Small intestine (tissue), 7 donors: ENCODE measurements around the gene SOX6. TPM values are rescaled to one million over a fixed set of nuclear protein-coding genes. Genes with fewer than 3 reads are reported as not detected.

ENCODE experiments used
- DNase-seq, 2 donors: peaks; one replicate each; pipeline versions ENCODE4 v3.0.0 to v3.0.0-alpha.2; 2013
- FAIRE-seq: peaks from 2 replicates; lab custom pipeline; 2012; peaks lifted over from hg19 to GRCh38; lab: Jason Lieb, UNC
- H3K27ac ChIP-seq, 3 donors: one replicate each; pipeline ENCODE4 v1.5.1; 2013; ENCODE audit warnings: low read length in 2 of 3, mild to moderate bottlenecking in 2 of 3, control low read depth in 1 of 3, inconsistent platforms in 1 of 3, low read depth in 1 of 3, moderate library complexity in 1 of 3
- H3K27me3 ChIP-seq, 3 donors: one replicate each; pipeline ENCODE4 v1.6.1; 2013; ENCODE audit warnings: low read length in 3 of 3, inconsistent platforms in 1 of 3; ENCODE audit not compliant: control insufficient read depth in 3 of 3, insufficient read depth in 3 of 3
- H3K36me3 ChIP-seq, 3 donors: one replicate each; pipeline ENCODE4 v1.6.1; 2013; ENCODE audit warnings: low read length in 3 of 3, inconsistent platforms in 1 of 3, low read depth in 1 of 3, mild to moderate bottlenecking in 1 of 3, moderate library complexity in 1 of 3; ENCODE audit not compliant: control insufficient read depth in 3 of 3, insufficient read depth in 2 of 3
- H3K4me1 ChIP-seq, 3 donors: one replicate each; pipeline ENCODE4 v1.6.1; 2013; ENCODE audit warnings: low read length in 2 of 3, inconsistent platforms in 1 of 3, low read depth in 1 of 3, mild to moderate bottlenecking in 1 of 3, moderate library complexity in 1 of 3; ENCODE audit not compliant: control insufficient read depth in 3 of 3, insufficient read depth in 2 of 3
- H3K4me3 ChIP-seq, 3 donors: one replicate each; pipeline ENCODE4 v1.5.1; 2013; ENCODE audit warnings: low read length in 3 of 3, control low read depth in 1 of 3, inconsistent platforms in 1 of 3, low read depth in 1 of 3, mild to moderate bottlenecking in 1 of 3, moderate library complexity in 1 of 3
- H3K9me3 ChIP-seq, 2 donors: one replicate each; pipeline ENCODE4 v1.6.1; 2013; ENCODE audit warnings: low read depth in 1 of 2, low read length in 1 of 2; ENCODE audit not compliant: control insufficient read depth in 2 of 2, insufficient read depth in 1 of 2
- WGBS, 3 donors: extraction: QIAGEN DNeasy Blood & Tissue Kit; methylation state at CpG; one replicate each; pipeline ENCODE4 v1.1.7; 2013; 5-methylcytosine and 5-hydroxymethylcytosine counted together
- polyA plus RNA-seq, 4 donors: library from polyadenylated mRNA; stranded (reverse) in 3 of 4; unstranded in 1 of 4; fragments of 200-250 nt in 3 of 4; fragments of 120-200 nt in 1 of 4; gene quantifications; one replicate each; pipeline versions ENCODE4 v1.2.1 to v1.2.3, GENCODE V29; 2013
- donor health status: healthy with polysubstance abuse.
- donor health status: control.
- donor health status: control.
- donor health status: Bipolar disorder and iron deficiency.
- donor health status: healthy.

Gene SOX6
- polyA plus RNA-seq, 4 donors: 4.6 to 52.4 (median 7.7) TPM

- WGBS, 3 donors: 53 to 84% (median 75%) methylated on average over 7 of the region's 7 CpGs
- Histone ChIP-seq H3K4me3 (no peak overlapping the region), H3K4me1 (no peaks in the 10 kb centered on the region), H3K27me3 (no peaks in the 10 kb centered on the region), H3K36me3 (no peaks in the 10 kb centered on the region), H3K9me3 (no peaks in the 10 kb centered on the region), H3K27ac (no peak overlapping the region)
- FAIRE-seq (no peak), DNase-seq (no peak)
Measured at GRCh38 chr11:16239141-16240105, 116.9 kb downstream of the SOX6 start.

GRCh38 chr11:16226245-16226644 is 130.1 kb downstream of the SOX6 start:
- no peaks in the 10 kb centered on the region for H3K27me3 ChIP-seq
- no peaks in the 10 kb centered on the region for H3K9me3 ChIP-seq
- H3K4me3 ChIP-seq: no peak overlapping the region
- 41 to 58% (median 41%) methylated on average over 3 of the region's 3 CpGs for WGBS, 3 donors
- H3K27ac ChIP-seq: no peak overlapping the region
- H3K4me1 ChIP-seq: no peaks in the 10 kb centered on the region
- DNase-seq (peak; percentile 78 to 83), FAIRE-seq (no peak)
- peaks cover 0 to 3% (median 0%) of the 10 kb centered on the region in 3 donors for H3K36me3 ChIP-seq

- DNase-seq: no peak
- no peaks in the 10 kb centered on the region for H3K4me1 ChIP-seq
- peaks cover 0 to 3% (median 0%) of the 10 kb centered on the region in 3 donors for H3K36me3 ChIP-seq
- H3K27ac ChIP-seq: no peak overlapping the region
- H3K9me3 ChIP-seq: no peaks in the 10 kb centered on the region
- no peaks in the 10 kb centered on the region for H3K27me3 ChIP-seq
- no peak for FAIRE-seq
- H3K4me3 ChIP-seq: no peak overlapping the region
- 27 to 43% (median 42%) methylated on average over 1 of the region's 1 CpG for WGBS, 3 donors
Measured at GRCh38 chr11:16225623-16226022, 130.7 kb downstream of the SOX6 start.

- Histone ChIP-seq H3K27ac (no peak overlapping the region), H3K36me3 (peaks cover 0 to 3% (median 0%) of the 10 kb centered on the region in 3 donors), H3K27me3 (no peaks in the 10 kb centered on the region), H3K4me1 (no peaks in the 10 kb centered on the region), H3K4me3 (no peak overlapping the region), H3K9me3 (no peaks in the 10 kb centered on the region)
- DNase-seq: no peak
- FAIRE-seq: no peak
- WGBS, 3 donors: 64 to 86% (median 77%) methylated on average over 1 of the region's 1 CpG
Measured at GRCh38 chr11:16223558-16223957, 132.8 kb downstream of the SOX6 start.

- Histone ChIP-seq H3K27ac (no peak overlapping the region), H3K9me3 (no peaks in the 10 kb centered on the region), H3K4me3 (no peak overlapping the region), H3K4me1 (no peaks in the 10 kb centered on the region), H3K27me3 (no peaks in the 10 kb centered on the region), H3K36me3 (no peaks in the 10 kb centered on the region)
- FAIRE-seq (no peak), DNase-seq (no peak)
- 88 to 93% (median 92%) methylated on average over 3 of the region's 3 CpGs for WGBS, 3 donors
Measured at GRCh38 chr11:16217631-16218030, 138.7 kb downstream of the SOX6 start.

GRCh38 chr11:16216831-16217230 is 139.5 kb downstream of the SOX6 start:
- DNase-seq (no peak), FAIRE-seq (no peak)
- no peak overlapping the region for H3K4me3 ChIP-seq
- no peaks in the 10 kb centered on the region for H3K9me3 ChIP-seq
- H3K4me1 ChIP-seq: no peaks in the 10 kb centered on the region
- no peaks in the 10 kb centered on the region for H3K36me3 ChIP-seq
- no peaks in the 10 kb centered on the region for H3K27me3 ChIP-seq
- 75 to 93% (median 83%) methylated on average over 3 of the region's 3 CpGs for WGBS, 3 donors
- no peak overlapping the region for H3K27ac ChIP-seq

- H3K4me3 ChIP-seq: no peak overlapping the region
- no peak overlapping the region for H3K27ac ChIP-seq
- DNase-seq (no peak), FAIRE-seq (no peak)
- WGBS, 3 donors: 77 to 91% (median 80%) methylated on average over 1 of the region's 1 CpG
- H3K4me1 ChIP-seq: no peaks in the 10 kb centered on the region
- no peaks in the 10 kb centered on the region for H3K36me3 ChIP-seq
- no peaks in the 10 kb centered on the region for H3K27me3 ChIP-seq
- H3K9me3 ChIP-seq: no peaks in the 10 kb centered on the region
Measured at GRCh38 chr11:16215352-16215751, 141.0 kb downstream of the SOX6 start.

GRCh38 chr11:16211407-16211806 is 144.9 kb downstream of the SOX6 start:
- Histone ChIP-seq H3K36me3 (no peaks in the 10 kb centered on the region), H3K27me3 (no peaks in the 10 kb centered on the region), H3K4me1 (no peaks in the 10 kb centered on the region), H3K4me3 (no peak overlapping the region), H3K27ac (no peak overlapping the region), H3K9me3 (no peaks in the 10 kb centered on the region)
- FAIRE-seq: no peak
- no peak for DNase-seq
